ENCODE data around the gene PRR12. TPM values are rescaled to one million over a fixed set of nuclear protein-coding genes. Genes with fewer than 3 reads are reported as not detected.

Gene PRR12, protein sequence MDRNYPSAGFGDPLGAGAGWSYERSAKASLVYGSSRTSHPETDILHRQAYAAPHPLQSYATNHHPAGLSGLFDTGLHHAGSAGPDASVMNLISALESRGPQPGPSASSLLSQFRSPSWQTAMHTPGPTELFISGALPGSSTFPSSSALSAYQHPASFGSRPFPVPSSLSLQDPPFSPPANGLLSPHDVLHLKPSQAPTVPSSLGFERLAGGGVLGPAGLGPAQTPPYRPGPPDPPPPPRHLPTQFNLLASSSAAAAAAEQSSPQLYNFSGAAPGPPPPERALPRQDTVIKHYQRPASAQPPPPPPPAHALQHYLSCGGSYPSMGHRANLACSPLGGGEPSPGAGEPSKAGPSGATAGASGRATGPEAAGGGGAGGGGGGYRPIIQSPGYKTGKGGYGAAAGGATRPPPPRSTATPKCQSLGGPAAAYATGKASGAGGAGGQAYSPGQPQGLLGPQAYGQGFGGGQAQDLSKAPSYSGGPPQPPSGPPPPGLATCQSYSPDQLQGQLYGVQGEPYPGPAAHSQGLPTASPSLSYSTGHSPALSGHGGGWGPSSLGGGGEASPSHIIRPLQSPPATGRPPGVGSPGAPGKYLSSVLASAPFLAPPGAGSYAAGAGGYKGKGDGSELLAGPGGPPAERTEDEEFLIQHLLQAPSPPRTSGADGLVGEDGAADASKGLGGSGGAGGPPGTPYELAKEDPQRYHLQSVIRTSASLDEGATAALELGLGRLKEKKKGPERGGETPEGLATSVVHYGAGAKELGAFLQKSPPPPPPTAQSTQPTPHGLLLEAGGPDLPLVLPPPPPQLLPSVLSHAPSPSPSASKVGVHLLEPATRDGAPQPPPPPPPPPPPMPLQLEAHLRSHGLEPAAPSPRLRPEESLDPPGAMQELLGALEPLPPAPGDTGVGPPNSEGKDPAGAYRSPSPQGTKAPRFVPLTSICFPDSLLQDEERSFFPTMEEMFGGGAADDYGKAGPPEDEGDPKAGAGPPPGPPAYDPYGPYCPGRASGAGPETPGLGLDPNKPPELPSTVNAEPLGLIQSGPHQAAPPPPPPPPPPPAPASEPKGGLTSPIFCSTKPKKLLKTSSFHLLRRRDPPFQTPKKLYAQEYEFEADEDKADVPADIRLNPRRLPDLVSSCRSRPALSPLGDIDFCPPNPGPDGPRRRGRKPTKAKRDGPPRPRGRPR (N-terminal part only)
- 20.1 to 39.3 TPM (median 34.5 TPM) in 5 replicates for total RNA-seq (2022; extraction: Qiagen RNA extraction; ENCODE audit: low read depth)

GRCh38 chr19:49590971-49591730 lies at the start of gene PRR12:
PRR12 (plus strand) TSS chr19:49591182; CDS start chr19:49591655, 473 bp downstream.

DNA sequence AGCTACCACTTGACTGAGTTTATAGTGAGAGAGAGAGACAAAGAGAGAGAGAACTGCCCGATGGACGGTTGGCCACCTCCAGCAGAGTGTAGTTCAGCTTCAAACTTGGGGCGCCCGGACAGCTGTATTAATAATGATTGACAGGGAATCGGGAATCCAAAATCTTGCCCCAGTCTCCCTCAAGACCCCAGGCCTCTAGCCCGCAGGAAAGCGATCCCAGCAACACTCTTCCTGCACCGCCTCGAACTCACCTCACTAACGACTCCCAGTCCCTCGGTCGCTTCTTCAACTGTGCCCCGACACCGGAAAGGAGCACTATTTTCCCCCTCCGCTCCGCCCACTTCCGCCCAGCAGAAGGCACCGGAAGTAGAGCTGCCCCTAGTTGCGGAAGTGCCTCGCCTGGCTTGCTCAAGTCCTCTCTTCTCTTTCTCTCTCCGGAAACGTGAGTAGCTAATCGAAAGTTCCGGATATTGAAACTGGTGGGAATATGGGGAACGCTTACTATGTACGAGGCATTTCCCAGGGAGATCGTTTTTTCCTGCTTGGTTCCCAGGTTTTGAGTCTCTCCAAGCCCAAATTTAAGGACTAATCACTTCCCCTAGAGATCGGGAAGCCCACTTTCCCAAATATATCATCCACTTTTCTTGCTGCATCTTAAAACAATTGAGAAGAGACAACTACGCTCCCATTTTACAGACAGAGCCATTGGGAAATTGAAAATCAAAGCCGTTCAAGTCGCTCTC lies 10.5 kb upstream of the PRR12 start, which contains the start of gene NOSIP:
TSS of gene NOSIP (minus strand) at position 293 of the 743 bp plus-strand sequence. CDS start 19,865 bp downstream, outside the sequence.

DNA sequence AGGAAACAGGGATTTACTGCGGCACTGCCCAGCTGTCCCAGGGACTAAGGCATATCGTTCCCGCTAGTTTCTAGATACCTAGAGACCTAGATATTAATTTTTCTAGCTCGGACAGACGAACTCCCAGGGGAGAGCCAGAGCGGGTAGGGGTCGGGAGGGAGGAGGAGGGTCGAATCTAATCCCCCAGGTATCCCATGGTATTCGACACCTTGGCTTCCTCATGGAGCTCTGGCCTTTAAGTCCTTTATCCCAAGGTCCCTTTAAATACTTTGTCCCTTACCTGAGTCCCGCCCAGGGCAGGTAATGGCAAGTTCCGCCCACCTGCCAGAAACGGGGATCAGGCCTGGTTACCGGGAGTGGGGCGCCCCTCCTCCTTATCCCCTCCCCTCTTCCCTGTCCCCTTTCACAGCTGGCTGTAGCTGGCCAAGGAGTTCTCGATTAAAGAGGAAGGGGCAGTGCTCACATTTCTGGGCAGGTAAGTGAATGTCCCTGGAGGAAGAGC lies 9.9 kb upstream of the PRR12 start, which contains the start of gene PRRG2:
TSS of gene PRRG2 (plus strand) at position 310 of the 502 bp plus-strand sequence. CDS start 1,904 bp downstream, outside the sequence.

DNA sequence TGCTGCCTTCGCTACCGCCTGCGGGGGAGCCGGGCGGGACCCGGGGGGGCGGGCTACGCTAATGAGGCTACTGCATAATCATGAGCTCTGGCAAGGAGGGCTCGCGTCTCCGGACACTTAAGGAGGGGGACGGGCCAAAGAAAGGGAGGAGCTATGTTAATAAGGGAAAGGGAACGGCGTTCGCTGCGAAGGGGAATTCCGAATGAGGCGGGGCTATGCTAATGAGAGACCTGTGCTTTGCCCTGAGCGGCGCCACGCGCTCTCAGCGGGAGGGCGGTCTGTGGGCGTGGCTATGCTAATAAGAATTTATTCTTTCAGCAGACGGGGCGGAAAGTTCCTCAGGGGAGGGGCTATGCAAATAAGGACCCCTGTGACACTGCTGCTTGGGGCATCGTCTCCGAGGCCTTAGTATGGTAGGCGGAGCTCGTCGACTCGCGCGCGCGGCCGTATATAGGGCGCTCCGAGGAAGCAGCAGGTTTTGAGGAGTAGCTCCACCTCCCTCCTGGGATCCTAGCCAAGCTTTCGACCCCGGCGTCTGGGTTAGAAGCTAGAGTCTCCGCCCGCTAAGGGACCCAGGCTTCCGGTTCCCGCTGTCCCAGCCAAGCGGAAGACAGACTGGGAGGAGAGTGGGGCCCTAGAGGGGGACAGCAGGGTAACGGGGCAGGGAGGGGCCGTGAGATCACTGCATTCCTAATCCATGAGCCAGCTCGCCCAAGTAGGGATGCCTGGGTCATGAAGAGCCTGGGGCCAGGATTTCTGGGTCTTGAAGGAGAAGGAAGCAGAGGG lies 49.3 kb downstream of the PRR12 start, which contains the start of gene RRAS:
TSS of gene RRAS (minus strand) at position 31 of the 786 bp plus-strand sequence. CDS start 45 bp downstream, outside the sequence.

GRCh38 chr19:49641688-49642491 lies 50.9 kb downstream of the PRR12 start, which contains the start of gene SCAF1:
SCAF1 (plus strand) TSS chr19:49642209; CDS start chr19:49645027, 2,818 bp downstream.

DNA sequence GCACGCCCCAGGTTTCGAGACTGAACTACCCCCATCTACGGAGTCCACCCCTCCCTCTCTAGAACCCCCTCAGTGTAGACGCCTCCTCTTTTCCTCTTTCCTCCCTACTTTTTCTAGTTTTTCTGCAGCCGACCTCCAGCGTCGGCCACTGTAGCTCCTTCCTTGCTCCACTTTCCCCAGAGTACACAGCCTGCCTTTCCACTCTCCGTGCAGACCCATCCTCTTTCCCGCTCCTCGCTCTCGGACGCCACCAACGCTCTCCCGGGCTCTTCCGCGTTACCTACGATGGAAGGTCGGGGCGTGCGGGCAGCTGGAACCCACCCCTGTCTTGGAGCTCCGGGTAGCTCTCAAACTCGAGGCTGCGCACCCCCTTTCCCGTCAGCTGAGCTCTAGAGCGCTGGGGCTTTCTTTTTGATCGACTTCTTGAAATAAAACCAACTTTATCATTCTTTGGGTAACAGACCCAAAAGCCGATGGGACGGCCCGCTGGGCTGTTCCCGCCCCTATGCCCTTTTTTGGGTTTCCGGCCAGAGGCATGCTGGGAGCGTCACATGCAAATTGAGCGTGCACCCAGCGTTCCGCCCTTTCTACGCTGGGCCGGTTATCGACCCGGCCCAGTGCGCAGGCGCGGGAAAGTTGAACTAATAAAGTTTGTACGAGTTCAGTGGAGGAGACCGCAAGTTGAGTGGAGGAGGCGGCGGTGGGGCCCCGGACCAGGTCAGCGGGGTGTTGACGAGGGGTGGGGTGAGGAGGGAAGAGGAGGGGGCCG lies 74.6 kb downstream of the PRR12 start, which contains the start of the genes BCL2L12 and IRF3:
TSS of gene BCL2L12 (plus strand) at position 583 of the 769 bp plus-strand sequence. CDS start 760 bp downstream, outside the sequence.
TSS of gene IRF3 (minus strand) at position 507 of the 769 bp plus-strand sequence. CDS start 1,019 bp downstream, outside the sequence.

Other genes with a start within 250 kb of the PRR12 start
- 13.1 to 20.4 TPM (median 16.7 TPM) in 5 replicates for gene TEAD2, start 228.8 kb upstream of the PRR12 start, total RNA-seq (2022; extraction: Qiagen RNA extraction; ENCODE audit: low read depth)
- 0.80 to 0.86 TPM in 2 of 5 replicates, not detected in the others for gene DKKL1, start 227.3 kb upstream of the PRR12 start, total RNA-seq (2022; extraction: Qiagen RNA extraction; ENCODE audit: low read depth)
- gene KASH5, start 202.9 kb upstream of the PRR12 start, total RNA-seq (2022; extraction: Qiagen RNA extraction; ENCODE audit: low read depth) = not detected in 5 replicates
- not detected in 5 replicates for gene PTH2, start 167.7 kb upstream of the PRR12 start, total RNA-seq (2022; extraction: Qiagen RNA extraction; ENCODE audit: low read depth)
- 0.14 to 0.39 TPM (median 0.20 TPM) in 3 of 5 replicates, not detected in the others for gene GFY, start 165.8 kb upstream of the PRR12 start, total RNA-seq (2022; extraction: Qiagen RNA extraction; ENCODE audit: low read depth)
- 0.24 to 0.81 TPM (median 0.51 TPM) in 5 replicates for gene SLC17A7, start 149.7 kb upstream of the PRR12 start, total RNA-seq (2022; extraction: Qiagen RNA extraction; ENCODE audit: low read depth)
- 92.5 to 93.8 TPM (median 93.2 TPM) in 5 replicates for gene PIH1D1, start 139.4 kb upstream of the PRR12 start, total RNA-seq (2022; extraction: Qiagen RNA extraction; ENCODE audit: low read depth)
- gene ALDH16A1, start 138.0 kb upstream of the PRR12 start, total RNA-seq (2022; extraction: Qiagen RNA extraction; ENCODE audit: low read depth) = 12.1 to 27.7 TPM (median 25.8 TPM) in 5 replicates
- gene FLT3LG, start 117.0 kb upstream of the PRR12 start, total RNA-seq (2022; extraction: Qiagen RNA extraction; ENCODE audit: low read depth) = 0.70 to 1.6 TPM (median 1.1 TPM) in 5 replicates
- gene RPL13A, start 103.6 kb upstream of the PRR12 start, total RNA-seq (2022; extraction: Qiagen RNA extraction; ENCODE audit: low read depth) = 3,231 to 4,145 TPM (median 3,896 TPM) in 5 replicates
- gene RPS11, start 94.7 kb upstream of the PRR12 start, total RNA-seq (2022; extraction: Qiagen RNA extraction; ENCODE audit: low read depth) = 3,660 to 4,645 TPM (median 3,818 TPM) in 5 replicates
- 21.1 to 29.8 TPM (median 28.8 TPM) in 5 replicates for gene FCGRT, start 78.5 kb upstream of the PRR12 start, total RNA-seq (2022; extraction: Qiagen RNA extraction; ENCODE audit: low read depth)
- gene RCN3, start 63.2 kb upstream of the PRR12 start, total RNA-seq (2022; extraction: Qiagen RNA extraction; ENCODE audit: low read depth) = 2.0 to 2.8 TPM (median 2.7 TPM) in 5 replicates
- 69.9 to 115 TPM (median 107 TPM) in 5 replicates for gene NOSIP, start 10.6 kb upstream of the PRR12 start, total RNA-seq (2022; extraction: Qiagen RNA extraction; ENCODE audit: low read depth)
- gene PRRG2, start 9.9 kb upstream of the PRR12 start, total RNA-seq (2022; extraction: Qiagen RNA extraction; ENCODE audit: low read depth) = 0.39 to 1.1 TPM (median 0.94 TPM) in 5 replicates
- gene RRAS, start 49.0 kb downstream of the PRR12 start, total RNA-seq (2022; extraction: Qiagen RNA extraction; ENCODE audit: low read depth) = 70.1 to 151 TPM (median 135 TPM) in 5 replicates
- 32.3 to 79.6 TPM (median 75.1 TPM) in 5 replicates for gene SCAF1, start 51.0 kb downstream of the PRR12 start, total RNA-seq (2022; extraction: Qiagen RNA extraction; ENCODE audit: low read depth)
- 69.2 to 108 TPM (median 102 TPM) in 5 replicates for gene IRF3, start 74.7 kb downstream of the PRR12 start, total RNA-seq (2022; extraction: Qiagen RNA extraction; ENCODE audit: low read depth)
- gene BCL2L12, start 74.8 kb downstream of the PRR12 start, total RNA-seq (2022; extraction: Qiagen RNA extraction; ENCODE audit: low read depth) = 49.1 to 71.5 TPM (median 65.4 TPM) in 5 replicates
- 329 to 426 TPM (median 425 TPM) in 5 replicates for gene PRMT1, start 86.1 kb downstream of the PRR12 start, total RNA-seq (2022; extraction: Qiagen RNA extraction; ENCODE audit: low read depth)
- 2.7 to 6.9 TPM (median 5.7 TPM) in 5 replicates for gene ADM5, start 98.4 kb downstream of the PRR12 start, total RNA-seq (2022; extraction: Qiagen RNA extraction; ENCODE audit: low read depth)
- 11.4 to 14.4 TPM (median 13.4 TPM) in 5 replicates for gene CPT1C, start 99.9 kb downstream of the PRR12 start, total RNA-seq (2022; extraction: Qiagen RNA extraction; ENCODE audit: low read depth)
- not detected in 5 replicates for gene TSKS, start 172.1 kb downstream of the PRR12 start, total RNA-seq (2022; extraction: Qiagen RNA extraction; ENCODE audit: low read depth)
- gene AP2A1, start 175.8 kb downstream of the PRR12 start, total RNA-seq (2022; extraction: Qiagen RNA extraction; ENCODE audit: low read depth) = 31.7 to 63.3 TPM (median 57.1 TPM) in 5 replicates
- 9.3 to 17.9 TPM (median 15.0 TPM) in 5 replicates for gene FUZ, start 222.1 kb downstream of the PRR12 start, total RNA-seq (2022; extraction: Qiagen RNA extraction; ENCODE audit: low read depth)
- 39.7 to 74.7 TPM (median 67.0 TPM) in 5 replicates for gene MED25, start 227.1 kb downstream of the PRR12 start, total RNA-seq (2022; extraction: Qiagen RNA extraction; ENCODE audit: low read depth)

Measured in A549 treated with ZK216348 at 1 μM for 4 hours (cell line).